A673 (cell line): ENCODE results near the gene CDR2L. TPM values are rescaled to one million over a fixed set of nuclear protein-coding genes. Genes with fewer than 3 reads are reported as not detected.

ENCODE experiments used
- Bru-seq: library from RNA; stranded (reverse); fragments of 400-500 nt; gene quantifications from one replicate; lab custom pipeline; 2021; lab: Mats Ljungman, UMichigan
- BruChase-seq, 2 experiments: library from RNA; stranded (reverse); fragments of 400-500 nt; gene quantifications; one replicate each; lab custom pipeline; 2021; lab: Mats Ljungman, UMichigan
- BruUV-seq: library from RNA; stranded (reverse); fragments of 400-500 nt; replicated peaks from 2 replicates; lab custom pipeline; 2021; lab: Mats Ljungman, UMichigan
- CTCF ChIA-PET: fragments of 300-600 bp; sonication (Branson Sonifier 250); formaldehyde crosslinking; loops from one replicate; lab custom pipeline; 2022; ENCODE audit warnings: antibody characterized with exemption; lab: Charles Lee
- POLR2A ChIA-PET: fragments of 300-600 bp; sonication (Branson Sonifier 250); formaldehyde crosslinking; loops from one replicate; lab custom pipeline; 2022; ENCODE audit warnings: antibody characterized with exemption; ENCODE audit not compliant: low non-redundant PET; lab: Charles Lee
- DNase-seq: peaks from one replicate; pipeline ENCODE4 v3.0.0-alpha.2; 2015; ENCODE audit warnings: low spot score
- H3K27ac ChIP-seq: fragments of 200-600 bp; sonication (generic); 2 replicates; pipeline ENCODE4 v1.5.1; 2016; ENCODE audit warnings: mixed run types, low read depth, mild to moderate bottlenecking, mixed read lengths, antibody characterized with exemption, low read length; ENCODE audit not compliant: poor library complexity, severe bottlenecking
- H3K27me3 ChIP-seq: fragments of 200-600 bp; sonication (generic); replicated peaks from 2 replicates; pipeline ENCODE4 v1.6.1; 2017; ENCODE audit warnings: mixed run types, low read depth, mild to moderate bottlenecking, mixed read lengths, antibody characterized with exemption, low read length; ENCODE audit not compliant: insufficient read depth, poor library complexity
- H3K36me3 ChIP-seq: fragments of 200-600 bp; sonication (generic); 2 replicates; pipeline ENCODE4 v1.6.1; 2016; ENCODE audit warnings: mixed run types, mild to moderate bottlenecking, mixed read lengths, antibody characterized with exemption, low read length; ENCODE audit not compliant: insufficient read depth, poor library complexity, severe bottlenecking
- H3K4me1 ChIP-seq: fragments of 200-600 bp; sonication (generic); 2 replicates; pipeline ENCODE4 v1.6.1; 2017; ENCODE audit warnings: mixed run types, mild to moderate bottlenecking, mixed read lengths, antibody characterized with exemption, low read length; ENCODE audit not compliant: insufficient read depth, poor library complexity, severe bottlenecking
- H3K4me3 ChIP-seq: fragments of 200-600 bp; sonication (generic); 2 replicates; pipeline ENCODE4 v1.5.1; 2016; ENCODE audit warnings: low read depth, mixed run types, mild to moderate bottlenecking, mixed read lengths, low read length; ENCODE audit not compliant: poor library complexity, severe bottlenecking
- H3K9me3 ChIP-seq: fragments of 200-600 bp; sonication (generic); 2 replicates; pipeline ENCODE4 v1.6.1; 2016; ENCODE audit warnings: mixed run types, low read depth, mild to moderate bottlenecking, mixed read lengths, antibody characterized with exemption, low read length; ENCODE audit not compliant: poor library complexity, severe bottlenecking
- EZH2 ChIP-seq: fragments of 200-600 bp; sonication (generic); IDR thresholded peaks from 2 replicates; pipeline ENCODE4 v1.6.1; 2017; ENCODE audit warnings: borderline replicate concordance, low read depth, mild to moderate bottlenecking, mixed read lengths, antibody characterized with exemption, low read length; ENCODE audit not compliant: poor library complexity, severe bottlenecking
- intact Hi-C: fragments of 100-400 bp; cut with micrococcal nuclease; formaldehyde crosslinking; loops from one replicate; pipeline ENCODE4 v1.10.0; 2022; ENCODE audit not compliant: unreplicated experiment
- long read RNA-seq: library from polyadenylated mRNA; stranded (forward); transcript quantifications from one replicate; pipeline ENCODE4 v2.0.0, GENCODE V29; 2022
- total RNA-seq: library from RNA; stranded (reverse); gene quantifications from 2 replicates; pipeline ENCODE4 v1.2.3, GENCODE V29; 2021
- TF ChIP-seq, protein P1 (sequence below): fragments of 300-800, 200-600 bp; sonication (generic); conservative IDR thresholded peaks from 2 replicates; pipeline ENCODE4 v1.5.1; 2017; ENCODE audit warnings: low read depth, mild to moderate bottlenecking, antibody characterized with exemption, low read length, moderate library complexity, mixed read lengths

The CDR2L gene
- total RNA-seq = 5.8 and 7.6 TPM in 2 replicates
- Bru-seq, nascent RNA = percentile 38 among the genes with signal in this experiment
- BruChase-seq, experiment 1, labeled RNA remaining after a 2-hour chase = percentile 40 among the genes with signal in this experiment
- BruChase-seq, experiment 2, labeled RNA remaining after a 6-hour chase = percentile 45 among the genes with signal in this experiment
- long read RNA-seq, partial matches to known transcripts = 1 of 7 reads
- long read RNA-seq, other reads (novel, unspliced or antisense) = 3 of 7 reads

- POLR2A ChIA-PET = no interaction called here
- intact Hi-C loops = loop anchor here (2.0 kb wide), 1 partner anchor 25 kb away; the partner anchor contains the start of gene MRPL58
- CTCF ChIA-PET = interaction anchor here (0.6 to 2.0 kb wide), 5 partner anchors 15 to 425 kb away, joined by 3 to 14 read pairs (median 8); partner anchors contain the start of genes HID1 and MRPL58
- peak within 1 kb of the TSS; percentile 84 for H3K4me3 ChIP-seq
- TF ChIP-seq, protein P1, sequence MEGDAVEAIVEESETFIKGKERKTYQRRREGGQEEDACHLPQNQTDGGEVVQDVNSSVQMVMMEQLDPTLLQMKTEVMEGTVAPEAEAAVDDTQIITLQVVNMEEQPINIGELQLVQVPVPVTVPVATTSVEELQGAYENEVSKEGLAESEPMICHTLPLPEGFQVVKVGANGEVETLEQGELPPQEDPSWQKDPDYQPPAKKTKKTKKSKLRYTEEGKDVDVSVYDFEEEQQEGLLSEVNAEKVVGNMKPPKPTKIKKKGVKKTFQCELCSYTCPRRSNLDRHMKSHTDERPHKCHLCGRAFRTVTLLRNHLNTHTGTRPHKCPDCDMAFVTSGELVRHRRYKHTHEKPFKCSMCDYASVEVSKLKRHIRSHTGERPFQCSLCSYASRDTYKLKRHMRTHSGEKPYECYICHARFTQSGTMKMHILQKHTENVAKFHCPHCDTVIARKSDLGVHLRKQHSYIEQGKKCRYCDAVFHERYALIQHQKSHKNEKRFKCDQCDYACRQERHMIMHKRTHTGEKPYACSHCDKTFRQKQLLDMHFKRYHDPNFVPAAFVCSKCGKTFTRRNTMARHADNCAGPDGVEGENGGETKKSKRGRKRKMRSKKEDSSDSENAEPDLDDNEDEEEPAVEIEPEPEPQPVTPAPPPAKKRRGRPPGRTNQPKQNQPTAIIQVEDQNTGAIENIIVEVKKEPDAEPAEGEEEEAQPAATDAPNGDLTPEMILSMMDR = no peak
- TF ChIP-seq EZH2 = no peak
- DNase-seq = peak; percentile 95
- H3K27ac ChIP-seq = peak within 1 kb of the TSS; percentile 71
- no peaks in the 10 kb centered on the region for H3K27me3 ChIP-seq
- peaks cover 10% of the 10 kb centered on the region for H3K4me1 ChIP-seq
- no TSS peak for BruUV-seq
- H3K9me3 ChIP-seq = no peaks in the 10 kb centered on the region
- H3K36me3 ChIP-seq = no peaks in the 10 kb centered on the region
Observed at GRCh38 chr17:74987418-74987908, at the start of gene CDR2L. CDR2L (plus strand) TSS chr17:74987632; CDS start chr17:74988044, 412 bp downstream.

- ChIA-PET CTCF (no interaction called here), POLR2A (interaction anchor here (0.6 kb wide), 1 partner anchor 629 kb away, joined by 12 read pairs; no protein-coding TSS in a partner anchor)
- no TSS peak for BruUV-seq
- intact Hi-C loops = no loop called here
- no peaks in the 10 kb centered on the region for H3K36me3 ChIP-seq
- no peak overlapping the region for H3K4me3 ChIP-seq
- H3K27ac ChIP-seq = no peak overlapping the region
- no peak for DNase-seq
- H3K27me3 ChIP-seq = peaks cover 96% of the 10 kb centered on the region
- TF ChIP-seq, protein P1 = no peak
- H3K4me1 ChIP-seq = no peaks in the 10 kb centered on the region
- H3K9me3 ChIP-seq = no peaks in the 10 kb centered on the region
Observed at GRCh38 chr17:74938194-74938950, 49.1 kb upstream of the CDR2L start.

DNA sequence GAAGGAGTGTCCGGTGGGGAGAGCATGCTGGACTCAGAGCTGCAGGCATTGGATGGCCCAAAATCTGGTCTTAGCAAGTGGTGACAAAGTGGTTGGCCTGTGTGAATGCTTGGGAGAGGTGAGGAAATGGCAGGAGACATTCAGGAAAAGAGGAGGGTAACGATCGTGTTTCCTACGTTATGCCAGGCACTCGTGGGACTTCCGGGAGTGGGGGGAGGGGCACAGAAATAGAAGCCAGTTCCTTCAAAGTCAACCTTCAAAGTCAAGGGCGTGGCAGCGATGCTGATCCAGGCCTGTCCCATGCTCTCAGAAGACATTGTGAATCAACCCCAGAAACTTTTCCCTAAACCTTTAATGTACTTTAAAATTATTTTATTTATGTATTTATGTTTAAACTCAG, 47.9 kb upstream of the CDR2L start:
- intact Hi-C loops = no loop called here
- TF ChIP-seq EZH2 = no peak
- TF ChIP-seq, protein P1 = no peak
- CTCF ChIA-PET = no interaction called here
- H3K27ac ChIP-seq = no peak overlapping the region
- DNase-seq = no peak
- BruUV-seq = no TSS peak
- H3K4me3 ChIP-seq = no peak overlapping the region
- H3K36me3 ChIP-seq = no peaks in the 10 kb centered on the region
- H3K27me3 ChIP-seq = peaks cover 96% of the 10 kb centered on the region
- no peaks in the 10 kb centered on the region for H3K4me1 ChIP-seq
- POLR2A ChIA-PET = no interaction called here
- H3K9me3 ChIP-seq = no peaks in the 10 kb centered on the region
